Stimulated activated CD8-positive, alpha-beta memory T cell treated with anti-CD3 and anti-CD28 coated beads, Interleukin-4, amount 100 ng/mL, for 1 hour (primary cell): ENCODE data around the gene QKI.
"Not testable (repeated sequence)": the region's sequence is repeated elsewhere in the genome, so short reads cannot be mapped to it uniquely, and the experiment has no call there.

ENCODE experiments used
- DNase-seq, 2 donors: peaks; one replicate each; pipeline ENCODE4 v3.0.0-alpha.2; 2020; ENCODE audit warnings: low read depth in 2 of 2, low spot score in 1 of 2

QKI gene

DNA sequence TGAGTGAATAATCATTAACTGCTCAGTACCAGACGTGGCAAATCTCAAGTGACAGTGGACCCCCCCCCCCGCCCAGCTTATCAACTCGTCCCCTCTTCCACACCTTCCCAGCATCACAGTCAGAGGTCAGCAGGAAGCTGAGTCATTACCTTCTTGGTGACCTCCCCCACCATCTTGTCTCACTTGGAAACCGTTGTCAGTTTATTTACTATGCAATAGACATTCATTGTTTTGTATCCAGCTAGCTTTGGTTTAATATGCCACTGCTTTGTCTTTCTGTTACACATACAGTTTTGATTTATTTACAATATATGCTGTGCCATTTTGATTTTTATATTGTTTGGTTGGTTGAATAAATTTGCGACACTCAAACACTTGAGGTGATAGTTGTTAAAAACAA lies 158.1 kb downstream of the QKI start:
- no peak for DNase-seq

- DNase-seq, result no peak
Measured at GRCh38 chr6:163573503-163574179, 159.1 kb downstream of the QKI start.

DNA sequence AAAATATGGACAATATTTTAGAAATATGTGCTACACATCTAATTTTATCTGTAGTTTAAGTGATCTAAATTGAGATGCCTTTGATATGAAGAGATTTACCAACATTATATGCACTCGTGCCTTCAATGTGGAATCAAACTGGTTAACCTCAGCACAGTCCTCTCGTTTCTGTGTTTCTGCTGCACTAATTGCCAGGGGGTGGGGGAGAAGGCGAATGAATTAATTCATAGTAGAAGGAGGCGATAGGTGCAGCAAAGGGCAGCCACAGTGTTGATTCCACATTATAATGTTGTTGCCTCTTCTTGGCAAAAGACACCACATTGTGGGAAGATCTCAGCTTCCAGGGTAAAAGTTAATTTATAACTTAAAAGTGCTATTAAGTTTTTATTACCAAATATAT lies 161.6 kb downstream of the QKI start:
- DNase-seq, result no peak

GRCh38 chr6:163577404-163577803 lies 162.9 kb downstream of the QKI start:
- DNase-seq, result no peak

GRCh38 chr6:163579111-163579879 lies 164.8 kb downstream of the QKI start:
- no peak for DNase-seq

GRCh38 chr6:163579880-163580295 lies 165.4 kb downstream of the QKI start:
- no peak for DNase-seq

DNA sequence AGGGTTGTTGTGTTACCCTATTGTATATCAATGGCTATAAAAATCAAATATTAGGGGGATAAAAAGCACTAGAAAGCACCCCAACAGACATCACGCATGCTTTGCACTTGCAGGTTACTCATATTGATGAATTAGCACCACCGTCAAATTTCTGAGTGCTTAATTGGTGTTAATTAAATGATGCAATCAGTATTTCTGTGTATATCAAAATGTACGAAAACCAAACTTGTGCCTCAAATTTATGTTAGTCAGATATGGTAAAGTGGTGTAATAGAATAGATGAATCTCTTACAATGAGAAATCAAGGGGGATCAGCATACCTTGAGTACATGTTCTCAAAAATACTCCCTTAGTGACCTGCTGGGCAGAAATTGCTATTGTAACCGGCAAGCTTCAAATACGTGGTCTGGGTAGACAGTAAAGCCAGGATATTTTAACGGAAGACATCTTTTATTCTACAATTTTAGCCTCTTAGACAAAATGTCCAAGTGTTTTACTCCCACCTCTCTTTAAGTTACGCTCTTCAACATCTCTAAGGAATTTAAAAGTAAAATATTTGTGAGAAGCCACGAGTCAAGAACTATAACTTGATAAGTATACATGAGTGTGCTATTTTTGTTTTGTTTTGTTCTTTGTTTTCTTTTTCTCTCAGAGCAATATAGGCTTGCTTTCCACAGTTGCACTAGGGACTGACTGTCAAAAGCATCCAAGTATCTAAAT lies 166.0 kb downstream of the QKI start:
- DNase-seq, result no peak

DNA sequence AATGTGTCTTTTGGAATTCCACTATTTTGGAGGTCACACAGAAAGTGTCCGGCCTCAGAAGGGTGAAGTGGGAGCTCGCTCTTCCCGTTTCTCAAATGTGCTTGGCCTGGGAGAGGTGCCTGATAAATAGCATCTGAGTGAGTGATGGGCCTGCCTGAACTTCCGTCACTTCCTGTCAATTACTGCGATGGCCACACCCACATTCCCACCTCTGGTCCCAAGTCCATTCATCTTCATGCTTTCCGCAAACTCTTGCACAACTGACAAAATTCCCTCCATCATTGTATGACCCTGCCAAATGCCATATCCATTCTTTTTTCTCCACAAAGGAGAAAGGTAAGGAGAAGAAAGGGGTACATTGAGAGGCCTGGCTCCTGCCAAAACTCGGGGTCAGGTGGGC lies 169.0 kb downstream of the QKI start:
- no peak for DNase-seq

GRCh38 chr6:163585932-163586437 lies 171.5 kb downstream of the QKI start:
- no peak for DNase-seq

GRCh38 chr6:163586888-163587287 lies 172.4 kb downstream of the QKI start:
- no peak for DNase-seq

- DNase-seq, result no peak
Measured at GRCh38 chr6:163588220-163588919, 173.9 kb downstream of the QKI start.

DNA sequence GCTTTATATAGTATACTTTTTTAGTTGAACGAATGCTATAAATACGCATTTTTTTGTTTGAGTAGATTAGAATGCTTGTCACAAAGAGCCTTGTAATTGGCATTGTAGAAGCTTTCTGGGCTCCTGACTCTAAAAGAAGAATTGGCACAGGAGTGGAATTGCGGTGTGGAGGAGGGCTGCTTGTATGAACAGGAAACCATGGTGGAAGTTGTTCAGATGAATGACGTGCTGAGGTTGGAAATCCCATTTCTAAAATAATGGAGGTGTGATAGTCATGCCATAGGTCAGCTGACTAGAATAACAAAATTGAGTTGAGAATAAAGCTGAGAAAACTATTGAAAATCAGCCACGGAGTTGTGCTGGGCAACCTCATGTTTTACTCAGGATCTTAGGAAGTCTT lies 174.9 kb downstream of the QKI start:
- no peak for DNase-seq

GRCh38 chr6:163590132-163590531 lies 175.6 kb downstream of the QKI start:
- not testable (repeated sequence) for DNase-seq

- DNase-seq, result no peak
Measured at GRCh38 chr6:163592872-163593271, 178.4 kb downstream of the QKI start.

GRCh38 chr6:163596174-163596573 lies 181.7 kb downstream of the QKI start:
- no peak for DNase-seq

- no peak for DNase-seq
Measured at GRCh38 chr6:163599136-163599535, 184.6 kb downstream of the QKI start.

GRCh38 chr6:163599684-163600083 lies 185.2 kb downstream of the QKI start:
- DNase-seq, result no peak

DNA sequence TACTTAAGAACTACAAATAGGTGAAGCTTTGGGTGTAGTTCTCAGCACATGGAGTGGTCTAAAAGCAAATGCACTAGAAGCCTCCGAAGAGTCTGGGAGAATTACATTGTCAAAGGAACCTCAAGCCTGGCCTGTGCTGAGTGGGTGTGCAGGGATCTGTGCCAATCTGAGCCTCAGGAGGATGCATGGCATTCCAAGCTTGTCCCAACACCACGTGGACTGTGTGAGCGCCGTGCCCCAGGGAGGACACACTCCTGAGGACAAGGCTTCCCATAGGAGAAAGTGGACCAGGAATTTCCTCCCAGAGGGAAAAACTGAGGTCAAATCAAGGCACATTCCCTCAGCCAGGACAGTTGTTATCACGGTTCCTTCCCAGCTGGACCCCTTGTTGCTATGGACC lies 185.8 kb downstream of the QKI start:
- DNase-seq, result no peak

- no peak for DNase-seq
Measured at GRCh38 chr6:163600781-163601180, 186.3 kb downstream of the QKI start.

GRCh38 chr6:163602851-163603250 lies 188.3 kb downstream of the QKI start:
- no peak for DNase-seq

- no peak for DNase-seq
Measured at GRCh38 chr6:163603395-163603794, 188.9 kb downstream of the QKI start.
